ENCODE results near the gene IGF2BP3. TPM values are rescaled to one million over a fixed set of nuclear protein-coding genes. Genes with fewer than 3 reads are reported as not detected.

Gene IGF2BP3
- total RNA-seq, 2 experiments from 2014 or later: 0.04 to 0.67 TPM

- ChIA-PET CTCF (no interaction called here), POLR2A (no interaction called here)
Observed at GRCh38 chr7:23472956-23473843, 2.9 kb upstream of the IGF2BP3 start.

GRCh38 chr7:23472556-23472955 lies 2.3 kb upstream of the IGF2BP3 start:
- POLR2A ChIA-PET: no interaction called here
- CTCF ChIA-PET: no interaction called here

GRCh38 chr7:23472046-23472445 lies 1.8 kb upstream of the IGF2BP3 start:
- ChIA-PET POLR2A (no interaction called here), CTCF (no interaction called here)

- POLR2A ChIA-PET: no interaction called here
- CTCF ChIA-PET: no interaction called here
Observed at GRCh38 chr7:23471106-23471859, 992 bp upstream of the IGF2BP3 start.

GRCh38 chr7:23469961-23470250 lies 385 bp downstream of the IGF2BP3 start:
- CTCF ChIA-PET: interaction anchor here (0.6 kb wide), 1 partner anchor 10 kb away, joined by 3 read pairs; no protein-coding TSS in a partner anchor
- POLR2A ChIA-PET: no interaction called here

GRCh38 chr7:23469150-23469960 lies 936 bp downstream of the IGF2BP3 start:
- ChIA-PET CTCF (interaction anchor here (1.3 kb wide), 1 partner anchor 103 kb away, joined by 3 read pairs; no protein-coding TSS in a partner anchor), POLR2A (no interaction called here)

- ChIA-PET CTCF (interaction anchor here (0.8 to 1.3 kb wide), 2 partner anchors 103 to 196 kb away, joined by 3 read pairs; no protein-coding TSS in a partner anchor), POLR2A (no interaction called here)
Observed at GRCh38 chr7:23468526-23469149, 1.7 kb downstream of the IGF2BP3 start.

- POLR2A ChIA-PET: no interaction called here
- CTCF ChIA-PET: interaction anchor here (0.8 to 1.5 kb wide), 3 partner anchors 38 to 195 kb away, joined by 3 to 4 read pairs (median 3); no protein-coding TSS in a partner anchor
Observed at GRCh38 chr7:23467806-23468525, 2.3 kb downstream of the IGF2BP3 start.

GRCh38 chr7:23467291-23467805 lies 2.9 kb downstream of the IGF2BP3 start:
- ChIA-PET POLR2A (no interaction called here), CTCF (interaction anchor here (0.6 to 1.5 kb wide), 3 partner anchors 37 to 109 kb away, joined by 3 to 4 read pairs (median 4); no protein-coding TSS in a partner anchor)

GRCh38 chr7:23462846-23463245 lies 7.4 kb downstream of the IGF2BP3 start:
- ChIA-PET POLR2A (no interaction called here), CTCF (interaction anchor here (1.7 to 2.3 kb wide), 2 partner anchors 34 to 190 kb away, joined by 5 to 9 read pairs; no protein-coding TSS in a partner anchor)

- POLR2A ChIA-PET: no interaction called here
- CTCF ChIA-PET: no interaction called here
Observed at GRCh38 chr7:23458044-23458443, 12.2 kb downstream of the IGF2BP3 start.

- CTCF ChIA-PET: interaction anchor here (1.2 to 1.9 kb wide), 2 partner anchors 26 to 183 kb away, joined by 3 to 7 read pairs; no protein-coding TSS in a partner anchor
- POLR2A ChIA-PET: no interaction called here
Observed at GRCh38 chr7:23456093-23456492, 14.2 kb downstream of the IGF2BP3 start.

GRCh38 chr7:23454881-23455526 lies 15.3 kb downstream of the IGF2BP3 start:
- CTCF ChIA-PET: interaction anchor here (1.9 kb wide), 1 partner anchor 25 kb away, joined by 7 read pairs; no protein-coding TSS in a partner anchor
- POLR2A ChIA-PET: no interaction called here

- ChIA-PET CTCF (no interaction called here), POLR2A (no interaction called here)
Observed at GRCh38 chr7:23450518-23450917, 19.8 kb downstream of the IGF2BP3 start.

- ChIA-PET POLR2A (no interaction called here), CTCF (no interaction called here)
Observed at GRCh38 chr7:23449941-23450340, 20.4 kb downstream of the IGF2BP3 start.

- ChIA-PET POLR2A (no interaction called here), CTCF (interaction anchor here (0.7 kb wide), 1 partner anchor 11 kb away, joined by 3 read pairs; no protein-coding TSS in a partner anchor)
Observed at GRCh38 chr7:23445326-23445725, 25.0 kb downstream of the IGF2BP3 start.

GRCh38 chr7:23443974-23444373 lies 26.3 kb downstream of the IGF2BP3 start:
- ChIA-PET POLR2A (no interaction called here), CTCF (no interaction called here)

- ChIA-PET CTCF (no interaction called here), POLR2A (no interaction called here)
Observed at GRCh38 chr7:23438171-23438570, 32.1 kb downstream of the IGF2BP3 start.
